CD4-positive, alpha-beta memory T cell (primary cell): Measurements from ENCODE around the gene ATN1. TPM values are rescaled to one million over a fixed set of nuclear protein-coding genes. Genes with fewer than 3 reads are reported as not detected.

ENCODE experiments used
- CTCF ChIA-PET: fragments of 350-600 bp; sonication (Branson Sonifier 250); formaldehyde crosslinking; loops from one replicate; lab custom pipeline; 2021; ENCODE audit warnings: inconsistent platforms; ENCODE audit not compliant: partially characterized antibody; lab: Charles Lee
- POLR2A ChIA-PET: fragments of 350-600 bp; sonication (Branson Sonifier 250); formaldehyde crosslinking; loops from one replicate; lab custom pipeline; 2021; ENCODE audit not compliant: partially characterized antibody; lab: Charles Lee
- DNase-seq, 5 donors: peaks; one replicate each; pipeline versions ENCODE4 v3.0.0 to v3.0.0-alpha.2; 2020 to 2022; ENCODE audit warnings: mixed read lengths in 1 of 5
- H3K27ac ChIP-seq: one replicate; pipeline ENCODE4 v1.7.0; 2013; ENCODE audit warnings: low read depth, low read length
- H3K27me3 ChIP-seq: 2 replicates; pipeline ENCODE4 v1.7.0; 2013; ENCODE audit warnings: mild to moderate bottlenecking, low read length, moderate library complexity; ENCODE audit not compliant: insufficient read depth
- H3K36me3 ChIP-seq: 2 replicates; pipeline ENCODE4 v1.7.0; 2013; ENCODE audit warnings: mild to moderate bottlenecking, low read length, moderate library complexity; ENCODE audit not compliant: insufficient read depth
- H3K4me1 ChIP-seq: 2 replicates; pipeline ENCODE4 v1.7.0; 2013; ENCODE audit warnings: mild to moderate bottlenecking, low read length, moderate library complexity; ENCODE audit not compliant: insufficient read depth
- H3K4me3 ChIP-seq, 2 donors: one replicate each; pipeline ENCODE4 v1.7.0; 2013; ENCODE audit warnings: low read length in 2 of 2, mild to moderate bottlenecking in 1 of 2
- H3K9me3 ChIP-seq, 2 donors: one replicate each; pipeline ENCODE4 v1.7.0; 2013; ENCODE audit warnings: low read length in 2 of 2, control low read depth in 1 of 2; ENCODE audit not compliant: control insufficient read depth in 1 of 2
- H3K27ac Mint-ChIP-seq, 7 donors: one replicate each; pipeline ENCODE4 v1.8.0; 2020 to 2021; ENCODE audit warnings: mixed read lengths in 7 of 7, mild to moderate bottlenecking in 6 of 7, inconsistent platforms in 3 of 7, moderate library complexity in 3 of 7
- H3K27me3 Mint-ChIP-seq, 2 donors: one replicate each; pipeline ENCODE4 v1.8.0; 2020 to 2021; ENCODE audit warnings: mixed read lengths in 2 of 2
- H3K36me3 Mint-ChIP-seq, 2 donors: one replicate each; pipeline ENCODE4 v1.8.0; 2020 to 2021; ENCODE audit warnings: mixed read lengths in 2 of 2, inconsistent platforms in 1 of 2, mild to moderate bottlenecking in 1 of 2
- H3K4me1 Mint-ChIP-seq, 4 donors: one replicate each; pipeline ENCODE4 v1.8.0; 2020 to 2021; ENCODE audit warnings: mixed read lengths in 4 of 4, mild to moderate bottlenecking in 1 of 4
- H3K4me3 Mint-ChIP-seq, 8 donors: one replicate each; pipeline ENCODE4 v1.8.0; 2020 to 2021; ENCODE audit warnings: mixed read lengths in 8 of 8, mild to moderate bottlenecking in 7 of 8, moderate library complexity in 6 of 8, inconsistent platforms in 3 of 8
- H3K9me3 Mint-ChIP-seq, 8 donors: one replicate each; pipeline ENCODE4 v1.8.0; 2020 to 2021; ENCODE audit warnings: mixed read lengths in 8 of 8, mild to moderate bottlenecking in 5 of 8, inconsistent platforms in 3 of 8, moderate library complexity in 1 of 8
- intact Hi-C: fragments of 100-400 bp; cut with micrococcal nuclease; formaldehyde crosslinking; loops from one replicate; pipeline ENCODE4 v1.15.1; 2023
- polyA plus RNA-seq, 2 donors: library from polyadenylated mRNA; unstranded; fragments of 300-500 nt; fragmentation: Illumina TruSeq; gene quantifications; one replicate each; pipeline ENCODE4 v1.2.3, GENCODE V29; 2021
- total RNA-seq, 2 experiments: library from RNA; stranded (reverse); gene quantifications; one replicate each; pipeline ENCODE4 v1.2.3, GENCODE V29; 2021

ATN1 gene
- total and polyA plus RNA-seq, 4 experiments from 2014 or later: 0.16 to 33.0 (median 16.7) TPM

DNA sequence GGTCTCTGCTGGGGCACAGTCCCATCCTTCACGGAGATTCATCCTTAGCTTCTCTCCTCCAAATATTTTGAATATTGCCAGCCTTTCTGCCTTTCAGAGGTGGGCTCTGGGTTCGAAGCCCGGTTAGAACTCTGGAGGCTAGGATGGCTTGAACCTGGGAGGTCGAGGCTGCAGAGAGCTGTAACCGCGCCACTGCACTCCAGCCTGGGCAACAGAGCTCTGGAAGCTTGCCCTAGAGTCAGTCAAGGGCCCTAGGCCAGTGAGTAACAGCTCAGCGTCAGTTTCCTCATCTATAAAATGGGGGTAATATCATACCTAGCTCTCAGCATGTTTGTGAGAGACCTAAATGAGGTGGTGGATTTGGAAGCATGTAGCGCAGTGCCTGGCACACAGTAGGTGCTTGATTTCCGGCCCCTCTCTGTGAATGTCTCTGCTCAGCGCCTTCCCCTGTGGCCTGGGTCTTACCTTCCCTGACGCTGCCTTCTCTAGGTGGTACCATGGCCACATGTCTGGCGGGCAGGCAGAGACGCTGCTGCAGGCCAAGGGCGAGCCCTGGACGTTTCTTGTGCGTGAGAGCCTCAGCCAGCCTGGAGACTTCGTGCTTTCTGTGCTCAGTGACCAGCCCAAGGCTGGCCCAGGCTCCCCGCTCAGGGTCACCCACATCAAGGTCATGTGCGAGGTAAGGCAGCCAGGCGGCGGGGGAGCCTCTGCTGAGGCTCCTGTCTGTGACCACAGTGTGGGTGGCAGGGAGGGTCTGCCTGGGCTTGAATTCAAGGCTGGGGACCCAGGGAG lies 26.8 kb downstream of the ATN1 start:
- intact Hi-C loops: no loop called here
- Mint-ChIP-seq H3K4me3 (peak overlapping the region; percentile 94 to 100 (median 98)), H3K27ac (peak overlapping the region; percentile 89 to 98 (median 96)), H3K4me1 (peaks cover 62 to 97% (median 66%) of the 10 kb centered on the region in 4 donors), H3K36me3 (peaks cover 38 to 75% of the 10 kb centered on the region in 2 donors), H3K27me3 (peaks cover 0 to 3% of the 10 kb centered on the region in 2 donors), H3K9me3 (peaks cover 0 to 2% (median 0%) of the 10 kb centered on the region in 8 donors)
- peak overlapping the region; percentile 96 for H3K27ac ChIP-seq
- peaks cover 81% of the 10 kb centered on the region for H3K4me1 ChIP-seq
- H3K9me3 ChIP-seq: no peaks in the 10 kb centered on the region
- CTCF ChIA-PET: interaction anchor here (1.1 to 13.5 kb wide), 5 partner anchors 9 to 31 kb away, joined by 3 to 774 read pairs (median 5); partner anchors contain the start of genes C12orf57, PTPN6 and RNU7-1
- POLR2A ChIA-PET: interaction anchor here (1.3 to 22.1 kb wide), 4 partner anchors 6 to 103 kb away, joined by 4 to 1807 read pairs (median 907); partner anchors contain the start of genes C12orf57, CDCA3, PTPN6 and RNU7-1
- H3K4me3 ChIP-seq: peak overlapping the region; percentile 81 to 82
- DNase-seq: peak in 1 of 5 donors; percentile 35
- peaks cover 35% of the 10 kb centered on the region for H3K36me3 ChIP-seq
- H3K27me3 ChIP-seq: no peaks in the 10 kb centered on the region

DNA sequence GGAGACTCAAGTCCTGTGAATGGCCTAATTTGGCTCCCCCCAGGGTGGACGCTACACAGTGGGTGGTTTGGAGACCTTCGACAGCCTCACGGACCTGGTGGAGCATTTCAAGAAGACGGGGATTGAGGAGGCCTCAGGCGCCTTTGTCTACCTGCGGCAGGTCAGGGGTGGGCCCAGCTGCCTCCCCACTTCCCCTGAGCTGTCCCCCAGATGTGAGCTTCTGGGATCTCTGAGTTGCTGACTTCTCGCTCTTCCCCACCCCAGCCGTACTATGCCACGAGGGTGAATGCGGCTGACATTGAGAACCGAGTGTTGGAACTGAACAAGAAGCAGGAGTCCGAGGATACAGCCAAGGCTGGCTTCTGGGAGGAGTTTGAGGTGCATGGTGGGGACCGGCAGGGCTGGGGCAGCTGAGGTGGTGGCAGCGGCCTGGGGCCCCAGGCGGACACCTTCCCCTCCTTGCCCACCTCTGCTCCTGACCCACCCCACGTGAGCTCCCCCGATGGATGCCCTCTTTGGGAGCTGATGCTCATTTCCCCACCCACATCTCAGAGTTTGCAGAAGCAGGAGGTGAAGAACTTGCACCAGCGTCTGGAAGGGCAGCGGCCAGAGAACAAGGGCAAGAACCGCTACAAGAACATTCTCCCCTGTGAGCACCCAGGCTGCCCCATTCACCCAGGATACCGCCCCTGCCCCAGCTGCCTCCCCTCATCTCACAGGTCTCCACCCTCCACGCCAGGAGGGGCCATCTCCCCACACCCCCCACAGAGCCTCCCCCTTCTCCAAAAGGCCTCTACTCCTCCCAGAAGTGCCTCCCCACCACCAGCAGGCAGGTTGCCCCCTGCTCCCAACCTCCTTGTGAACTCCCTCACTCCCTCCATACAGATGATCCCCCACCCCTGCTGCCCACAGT lies 27.6 kb downstream of the ATN1 start:
- Histone ChIP-seq H3K4me3 (peak overlapping the region in 1 of 2 donors; percentile 82), H3K27ac (peak overlapping the region; percentile 96), H3K27me3 (no peaks in the 10 kb centered on the region), H3K36me3 (peaks cover 39% of the 10 kb centered on the region), H3K9me3 (no peaks in the 10 kb centered on the region), H3K4me1 (peaks cover 81% of the 10 kb centered on the region)
- DNase-seq: peak in 1 of 5 donors; percentile 35
- ChIA-PET POLR2A (interaction anchor here (1.3 to 22.1 kb wide), 4 partner anchors 5 to 104 kb away, joined by 4 to 1807 read pairs (median 907); partner anchors contain the start of genes C12orf57, CDCA3, PTPN6 and RNU7-1), CTCF (interaction anchor here (1.1 to 13.5 kb wide), 5 partner anchors 8 to 31 kb away, joined by 3 to 774 read pairs (median 5); partner anchors contain the start of genes C12orf57, PTPN6 and RNU7-1)
- peaks cover 0 to 3% of the 10 kb centered on the region in 2 donors for H3K27me3 Mint-ChIP-seq
- H3K27ac Mint-ChIP-seq: peak overlapping the region; percentile 89 to 99 (median 96)
- H3K9me3 Mint-ChIP-seq: peaks cover 0 to 2% (median 0%) of the 10 kb centered on the region in 8 donors
- intact Hi-C loops: no loop called here
- H3K36me3 Mint-ChIP-seq: peaks cover 38 to 75% of the 10 kb centered on the region in 2 donors
- H3K4me3 Mint-ChIP-seq: peak overlapping the region in 7 of 8 donors; percentile 94 to 100 (median 98)
- H3K4me1 Mint-ChIP-seq: peaks cover 56 to 97% (median 63%) of the 10 kb centered on the region in 4 donors

DNA sequence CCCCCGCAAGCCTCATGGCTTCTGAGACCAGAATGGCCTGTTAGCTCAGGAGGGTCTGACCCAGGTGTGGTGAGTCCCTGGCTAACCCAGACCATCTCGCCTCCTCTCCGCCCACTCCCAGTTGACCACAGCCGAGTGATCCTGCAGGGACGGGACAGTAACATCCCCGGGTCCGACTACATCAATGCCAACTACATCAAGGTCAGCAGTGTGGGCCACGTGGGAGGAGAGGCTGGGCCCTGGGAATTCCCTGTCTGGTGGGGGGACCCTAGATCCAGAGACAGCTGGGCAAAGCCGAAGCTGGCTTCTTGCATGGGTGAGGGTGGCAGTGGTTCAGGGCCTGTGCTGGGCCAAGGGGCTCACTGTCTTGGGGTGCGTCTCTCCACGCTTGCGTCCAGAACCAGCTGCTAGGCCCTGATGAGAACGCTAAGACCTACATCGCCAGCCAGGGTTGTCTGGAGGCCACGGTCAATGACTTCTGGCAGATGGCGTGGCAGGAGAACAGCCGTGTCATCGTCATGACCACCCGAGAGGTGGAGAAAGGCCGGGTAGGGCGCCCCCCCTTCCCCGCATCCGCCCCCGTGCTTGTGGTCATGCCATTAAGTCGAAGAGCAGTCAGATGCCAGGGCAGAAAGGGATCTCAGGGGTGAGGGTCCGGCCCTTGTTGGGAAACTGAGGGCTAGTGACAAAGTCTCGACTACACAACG lies 28.4 kb downstream of the ATN1 start:
- ChIA-PET CTCF (interaction anchor here (1.1 to 13.5 kb wide), 4 partner anchors 9 to 32 kb away, joined by 5 to 774 read pairs (median 12); partner anchors contain the start of genes C12orf57, PTPN6 and RNU7-1), POLR2A (interaction anchor here (1.3 to 22.1 kb wide), 6 partner anchors 4 to 105 kb away, joined by 4 to 1807 read pairs (median 18); partner anchors contain the start of genes C12orf57, CDCA3, PTPN6 and RNU7-1)
- Mint-ChIP-seq H3K4me1 (peaks cover 59 to 97% (median 66%) of the 10 kb centered on the region in 4 donors), H3K27ac (peak overlapping the region; percentile 89 to 99 (median 95)), H3K36me3 (peaks cover 42 to 77% of the 10 kb centered on the region in 2 donors), H3K9me3 (peaks cover 0 to 2% (median 0%) of the 10 kb centered on the region in 8 donors), H3K4me3 (peak overlapping the region in 7 of 8 donors; percentile 44 to 98 (median 76)), H3K27me3 (peaks cover 0 to 3% of the 10 kb centered on the region in 2 donors)
- Histone ChIP-seq H3K4me1 (peaks cover 82% of the 10 kb centered on the region), H3K4me3 (peak overlapping the region in 1 of 2 donors; percentile 11), H3K27me3 (no peaks in the 10 kb centered on the region), H3K27ac (peak overlapping the region; percentile 96), H3K36me3 (peaks cover 42% of the 10 kb centered on the region), H3K9me3 (no peaks in the 10 kb centered on the region)
- intact Hi-C loops: no loop called here
- DNase-seq: peak in 1 of 5 donors; percentile 58

DNA sequence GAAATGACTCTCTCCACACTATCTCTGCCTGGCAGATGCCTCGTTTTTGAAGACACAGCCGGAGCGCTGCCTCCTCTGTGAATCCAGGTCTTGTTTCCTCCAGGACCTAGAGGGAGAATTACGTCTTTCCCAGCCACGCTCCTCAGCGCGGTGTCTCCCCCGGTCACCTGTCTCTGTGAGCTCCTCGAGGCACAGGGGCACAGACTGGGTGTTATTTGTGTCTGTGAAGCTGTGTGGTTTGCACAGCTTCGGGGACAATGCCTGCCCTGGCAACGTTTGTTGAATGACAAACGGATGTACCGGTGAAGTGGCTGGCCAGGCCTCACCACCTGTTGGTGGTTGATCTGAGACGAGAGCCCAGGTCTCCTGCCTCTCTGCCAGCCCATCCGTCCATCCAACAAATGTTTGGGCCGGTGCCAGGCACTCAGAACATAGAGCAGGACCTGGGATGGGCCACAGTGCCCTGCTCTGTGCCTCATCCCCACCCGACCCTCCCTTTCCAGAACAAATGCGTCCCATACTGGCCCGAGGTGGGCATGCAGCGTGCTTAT lies 29.5 kb downstream of the ATN1 start:
- H3K4me1 ChIP-seq: peaks cover 93% of the 10 kb centered on the region
- Mint-ChIP-seq H3K36me3 (peaks cover 43 to 79% of the 10 kb centered on the region in 2 donors), H3K4me1 (peaks cover 69 to 100% (median 77%) of the 10 kb centered on the region in 4 donors), H3K27ac (peak overlapping the region; percentile 89 to 99 (median 96)), H3K4me3 (peak overlapping the region; percentile 44 to 98 (median 73)), H3K27me3 (peaks cover 0 to 3% of the 10 kb centered on the region in 2 donors), H3K9me3 (no peaks in the 10 kb centered on the region)
- H3K27me3 ChIP-seq: no peaks in the 10 kb centered on the region
- ChIA-PET POLR2A (interaction anchor here (1.5 to 22.1 kb wide), 5 partner anchors 3 to 89 kb away, joined by 4 to 1807 read pairs (median 51); partner anchors contain the start of genes C12orf57, PTPN6, RNU7-1 and SPSB2), CTCF (interaction anchor here (3.6 to 13.5 kb wide), 2 partner anchors 11 to 13 kb away, joined by 13 to 774 read pairs; partner anchors contain the start of genes C12orf57, PTPN6 and RNU7-1)
- intact Hi-C loops: no loop called here
- peak overlapping the region in 1 of 2 donors; percentile 12 for H3K4me3 ChIP-seq
- H3K36me3 ChIP-seq: peaks cover 42% of the 10 kb centered on the region
- DNase-seq: peak in 3 of 5 donors; percentile 36 to 59 (median 42)
- no peaks in the 10 kb centered on the region for H3K9me3 ChIP-seq
- peak overlapping the region; percentile 96 for H3K27ac ChIP-seq

DNA sequence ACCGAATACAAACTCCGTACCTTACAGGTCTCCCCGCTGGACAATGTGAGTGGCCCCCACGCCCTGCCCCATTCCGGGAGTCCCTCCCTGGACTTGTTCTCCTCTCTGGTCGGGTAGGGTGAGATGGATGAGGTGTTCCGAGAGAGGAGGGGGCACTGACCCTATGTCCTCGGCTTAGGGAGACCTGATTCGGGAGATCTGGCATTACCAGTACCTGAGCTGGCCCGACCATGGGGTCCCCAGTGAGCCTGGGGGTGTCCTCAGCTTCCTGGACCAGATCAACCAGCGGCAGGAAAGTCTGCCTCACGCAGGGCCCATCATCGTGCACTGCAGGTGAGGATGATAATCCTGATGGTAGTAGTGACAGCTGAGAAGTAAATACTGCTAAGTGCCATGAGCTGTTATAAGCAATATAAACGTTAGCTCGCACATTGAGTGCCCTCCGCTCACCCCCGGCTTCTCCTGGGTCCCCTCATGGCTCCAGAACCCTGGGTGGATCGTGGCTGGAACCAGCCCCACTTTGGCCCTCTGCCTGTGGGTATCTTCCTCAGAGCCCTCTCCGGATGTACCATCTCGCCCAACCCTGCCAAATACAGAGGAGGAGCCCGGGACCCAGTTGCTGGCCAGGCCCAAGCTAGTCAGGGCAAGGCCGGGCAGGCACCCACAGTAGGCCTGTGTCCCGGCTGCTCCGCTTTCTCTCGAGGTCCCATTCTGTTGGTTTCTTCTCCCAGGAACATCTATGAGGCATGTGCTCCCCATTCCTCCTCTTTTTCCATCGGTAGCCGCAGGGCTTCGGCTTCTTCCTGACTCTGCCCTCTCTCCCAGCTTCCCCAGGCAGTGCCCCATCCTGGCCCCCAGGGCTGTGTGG lies 30.2 kb downstream of the ATN1 start:
- H3K36me3 ChIP-seq: peaks cover 42% of the 10 kb centered on the region
- intact Hi-C loops: no loop called here

More for the DNA sequence above, 30.2 kb downstream of the ATN1 start:
- Histone ChIP-seq H3K27ac (peak overlapping the region; percentile 96), H3K27me3 (no peaks in the 10 kb centered on the region), H3K4me3 (peak overlapping the region; percentile 27 to 58), H3K4me1 (peaks cover 100% of the 10 kb centered on the region), H3K9me3 (no peaks in the 10 kb centered on the region)
- H3K27ac Mint-ChIP-seq: peak overlapping the region; percentile 98 to 100 (median 99)
- DNase-seq: no peak
- peak overlapping the region; percentile 73 to 97 (median 94) for H3K4me3 Mint-ChIP-seq
- peaks cover 69 to 96% (median 79%) of the 10 kb centered on the region in 4 donors for H3K4me1 Mint-ChIP-seq
- ChIA-PET CTCF (interaction anchor here (0.9 to 13.5 kb wide), 7 partner anchors 10 to 145 kb away, joined by 3 to 774 read pairs (median 4); partner anchors contain the start of genes C12orf57, PTPN6, RNU7-1 and SPSB2), POLR2A (interaction anchor here (1.0 to 13.5 kb wide), 13 partner anchors 11 to 487 kb away, joined by 3 to 1807 read pairs (median 8); partner anchors contain the start of genes ATN1, C12orf57, C1RL and LPCAT3)
- no peaks in the 10 kb centered on the region for H3K9me3 Mint-ChIP-seq
- H3K27me3 Mint-ChIP-seq: peaks cover 0 to 3% of the 10 kb centered on the region in 2 donors
- peaks cover 37 to 72% of the 10 kb centered on the region in 2 donors for H3K36me3 Mint-ChIP-seq
